SK-N-SH treated with all-trans-retinoic acid at 6 μM for 48 hours (cell line): ENCODE data around the gene HCK.

Experiments
- ATAC-seq: fragments of 200-7000 bp; cut with Tn5 transposase; 3 replicates; pipeline ENCODE4 v1.9.1; 2020; ENCODE audit warnings: mild to moderate bottlenecking, moderate library complexity
- ARNTL ChIP-seq: fragments of 450-650 bp; formaldehyde crosslinking; IDR thresholded peaks from 2 replicates; pipeline ENCODE4 v1.5.0; 2020; ENCODE audit warnings: low read depth, mild to moderate bottlenecking, moderate library complexity, borderline replicate concordance
- BACH2 ChIP-seq: fragments of 250-450 bp; sonication (Bioruptor Pico); IDR thresholded peaks from 2 replicates; pipeline ENCODE4 v1.9.0; 2021; ENCODE audit warnings: mild to moderate bottlenecking, borderline replicate concordance
- ESRRG ChIP-seq: fragments of 250-450 bp; sonication (Bioruptor Pico); IDR thresholded peaks from 2 replicates; pipeline ENCODE4 v1.6.1; 2021; ENCODE audit warnings: mild to moderate bottlenecking
- GLIS3 ChIP-seq: fragments of 250-450 bp; sonication (Bioruptor Pico); IDR thresholded peaks from 2 replicates; pipeline ENCODE4 v1.5.0; 2020; ENCODE audit warnings: mild to moderate bottlenecking, moderate library complexity
- ISL1 ChIP-seq: fragments of 250-450 bp; sonication (Bioruptor Pico); IDR thresholded peaks from 2 replicates; pipeline ENCODE4 v2.1.2; 2022; ENCODE audit warnings: mild to moderate bottlenecking, moderate library complexity
- OSR1 ChIP-seq: fragments of 250-450 bp; sonication (Bioruptor Pico); IDR thresholded peaks from 2 replicates; pipeline ENCODE4 v1.8.0; 2022; ENCODE audit warnings: moderate library complexity, mild to moderate bottlenecking, inconsistent platforms
- PPARA ChIP-seq: fragments of 250-450 bp; sonication (Bioruptor Pico); IDR thresholded peaks from 2 replicates; pipeline ENCODE4 v1.5.0; 2020; ENCODE audit warnings: mild to moderate bottlenecking, borderline replicate concordance
- RARB ChIP-seq: fragments of 250-450 bp; sonication (Bioruptor Pico); IDR thresholded peaks from 2 replicates; pipeline ENCODE4 v1.8.0; 2021; ENCODE audit warnings: mild to moderate bottlenecking, moderate library complexity
- TCF4 ChIP-seq: fragments of 250-450 bp; sonication (Bioruptor Pico); IDR thresholded peaks from 2 replicates; pipeline ENCODE4 v1.8.0; 2021; ENCODE audit warnings: mild to moderate bottlenecking, moderate library complexity, borderline replicate concordance
- TOX ChIP-seq: fragments of 250-450 bp; sonication (Bioruptor Pico); IDR thresholded peaks from 2 replicates; pipeline ENCODE4 v1.8.0; 2021; ENCODE audit warnings: mild to moderate bottlenecking, moderate library complexity, borderline replicate concordance
- ZC3H10 ChIP-seq: fragments of 250-450 bp; sonication (Bioruptor Pico); IDR thresholded peaks from 2 replicates; pipeline ENCODE4 v1.5.1; 2021; ENCODE audit warnings: mild to moderate bottlenecking, moderate library complexity
- ZFP3 ChIP-seq: fragments of 250-450 bp; sonication (Bioruptor Pico); IDR thresholded peaks from 2 replicates; pipeline ENCODE4 v1.5.0; 2020; ENCODE audit warnings: mild to moderate bottlenecking, moderate library complexity
- ZFP30 ChIP-seq: fragments of 450-650 bp; formaldehyde crosslinking; IDR thresholded peaks from 2 replicates; pipeline ENCODE4 v1.5.0; 2022; ENCODE audit warnings: mild to moderate bottlenecking, moderate library complexity
- ZNF70 ChIP-seq: fragments of 450-650 bp; formaldehyde crosslinking; IDR thresholded peaks from 2 replicates; pipeline ENCODE4 v1.5.0; 2020; ENCODE audit warnings: mild to moderate bottlenecking, moderate library complexity
- ZNF8 ChIP-seq: fragments of 450-650 bp; formaldehyde crosslinking; IDR thresholded peaks from 2 replicates; pipeline ENCODE4 v1.5.0; 2020; ENCODE audit warnings: mild to moderate bottlenecking, moderate library complexity
- TF ChIP-seq, protein P1 (sequence below): fragments of 250-450 bp; sonication (Bioruptor Pico); IDR thresholded peaks from 2 replicates; pipeline ENCODE4 v1.8.0; 2020; ENCODE audit warnings: mild to moderate bottlenecking, moderate library complexity, borderline replicate concordance
- TF ChIP-seq, protein P2 (sequence below): fragments of 250-450 bp; sonication (Bioruptor Pico); IDR thresholded peaks from 2 replicates; pipeline ENCODE4 v1.5.1; 2021; ENCODE audit warnings: mild to moderate bottlenecking, moderate library complexity
- TF ChIP-seq, protein P3 (sequence below): fragments of 250-450 bp; sonication (Bioruptor Pico); IDR thresholded peaks from 2 replicates; pipeline ENCODE4 v1.5.0; 2020; ENCODE audit warnings: mild to moderate bottlenecking, moderate library complexity
- TF ChIP-seq, protein P4 (sequence below): fragments of 250-450 bp; sonication (Bioruptor Pico); IDR thresholded peaks from 2 replicates; pipeline ENCODE4 v1.5.1; 2020; ENCODE audit warnings: low read depth, mild to moderate bottlenecking, moderate library complexity
- TF ChIP-seq, protein P5 (sequence below): fragments of 250-450 bp; sonication (Bioruptor Pico); IDR thresholded peaks from 2 replicates; pipeline ENCODE4 v1.8.0; 2021; ENCODE audit warnings: low read depth, mild to moderate bottlenecking, moderate library complexity, borderline replicate concordance

The HCK gene

DNA sequence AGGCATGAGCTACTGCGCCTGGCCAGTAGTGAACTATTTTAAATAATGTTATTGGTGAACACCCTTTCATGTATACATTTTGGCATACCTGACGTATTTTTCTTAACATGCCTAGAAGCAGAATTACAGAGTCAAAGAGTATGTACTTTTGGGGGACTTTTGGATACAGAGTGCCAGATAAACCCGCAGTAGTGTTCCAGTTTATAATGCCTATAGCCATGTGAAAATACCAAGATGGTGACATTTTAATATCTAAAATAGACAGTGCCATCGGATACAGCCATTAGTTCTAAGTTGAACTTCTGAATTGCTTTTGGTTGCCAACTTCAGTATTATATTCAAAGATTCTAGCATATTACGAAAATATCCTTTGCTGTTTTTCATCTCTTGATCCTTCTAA is 77.8 kb downstream of the HCK start:
- TF ChIP-seq TCF4 (CRISPR knock-in tag), result no peak
- ATAC-seq, result no peak

DNA sequence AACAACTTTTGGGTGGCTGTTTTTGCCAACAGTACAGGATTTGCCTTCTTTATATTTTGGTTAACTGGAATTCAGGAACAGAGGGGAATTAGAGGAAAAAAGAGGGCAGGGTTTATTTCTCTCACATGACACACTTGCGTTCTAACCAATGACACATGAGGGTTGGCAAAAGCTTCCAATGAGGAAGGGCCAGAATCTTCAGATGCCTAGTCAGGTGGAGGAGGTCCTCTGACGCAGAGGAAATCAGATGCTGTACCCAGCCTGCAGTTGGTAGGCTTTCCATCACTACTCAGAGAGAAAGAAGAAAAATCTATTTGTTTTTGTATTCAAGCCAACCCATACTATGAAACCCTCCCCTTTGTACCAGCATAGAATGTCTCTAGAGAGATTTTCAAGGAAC is 78.3 kb downstream of the HCK start:
- ATAC-seq, result no peak
- TF ChIP-seq, protein P1, sequence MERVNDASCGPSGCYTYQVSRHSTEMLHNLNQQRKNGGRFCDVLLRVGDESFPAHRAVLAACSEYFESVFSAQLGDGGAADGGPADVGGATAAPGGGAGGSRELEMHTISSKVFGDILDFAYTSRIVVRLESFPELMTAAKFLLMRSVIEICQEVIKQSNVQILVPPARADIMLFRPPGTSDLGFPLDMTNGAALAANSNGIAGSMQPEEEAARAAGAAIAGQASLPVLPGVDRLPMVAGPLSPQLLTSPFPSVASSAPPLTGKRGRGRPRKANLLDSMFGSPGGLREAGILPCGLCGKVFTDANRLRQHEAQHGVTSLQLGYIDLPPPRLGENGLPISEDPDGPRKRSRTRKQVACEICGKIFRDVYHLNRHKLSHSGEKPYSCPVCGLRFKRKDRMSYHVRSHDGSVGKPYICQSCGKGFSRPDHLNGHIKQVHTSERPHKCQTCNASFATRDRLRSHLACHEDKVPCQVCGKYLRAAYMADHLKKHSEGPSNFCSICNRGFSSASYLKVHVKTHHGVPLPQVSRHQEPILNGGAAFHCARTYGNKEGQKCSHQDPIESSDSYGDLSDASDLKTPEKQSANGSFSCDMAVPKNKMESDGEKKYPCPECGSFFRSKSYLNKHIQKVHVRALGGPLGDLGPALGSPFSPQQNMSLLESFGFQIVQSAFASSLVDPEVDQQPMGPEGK (CRISPR knock-in tag), result no peak
- TF ChIP-seq ZNF8 (CRISPR knock-in tag) (no peak), GLIS3 (no peak), PPARA (CRISPR knock-in tag) (no peak), ZFP3 (CRISPR knock-in tag) (no peak), BACH2 (CRISPR knock-in tag) (no peak), ISL1 (CRISPR knock-in tag) (no peak), ZFP30 (CRISPR knock-in tag) (no peak), RARB (CRISPR knock-in tag) (no peak), OSR1 (CRISPR knock-in tag) (no peak), ARNTL (CRISPR knock-in tag) (no peak), ZC3H10 (CRISPR knock-in tag) (no peak)
- TF ChIP-seq, protein P2, sequence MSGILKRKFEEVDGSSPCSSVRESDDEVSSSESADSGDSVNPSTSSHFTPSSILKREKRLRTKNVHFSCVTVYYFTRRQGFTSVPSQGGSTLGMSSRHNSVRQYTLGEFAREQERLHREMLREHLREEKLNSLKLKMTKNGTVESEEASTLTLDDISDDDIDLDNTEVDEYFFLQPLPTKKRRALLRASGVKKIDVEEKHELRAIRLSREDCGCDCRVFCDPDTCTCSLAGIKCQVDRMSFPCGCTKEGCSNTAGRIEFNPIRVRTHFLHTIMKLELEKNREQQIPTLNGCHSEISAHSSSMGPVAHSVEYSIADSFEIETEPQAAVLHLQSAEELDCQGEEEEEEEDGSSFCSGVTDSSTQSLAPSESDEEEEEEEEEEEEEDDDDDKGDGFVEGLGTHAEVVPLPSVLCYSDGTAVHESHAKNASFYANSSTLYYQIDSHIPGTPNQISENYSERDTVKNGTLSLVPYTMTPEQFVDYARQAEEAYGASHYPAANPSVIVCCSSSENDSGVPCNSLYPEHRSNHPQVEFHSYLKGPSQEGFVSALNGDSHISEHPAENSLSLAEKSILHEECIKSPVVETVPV (CRISPR knock-in tag), result no peak
- TF ChIP-seq, protein P3, sequence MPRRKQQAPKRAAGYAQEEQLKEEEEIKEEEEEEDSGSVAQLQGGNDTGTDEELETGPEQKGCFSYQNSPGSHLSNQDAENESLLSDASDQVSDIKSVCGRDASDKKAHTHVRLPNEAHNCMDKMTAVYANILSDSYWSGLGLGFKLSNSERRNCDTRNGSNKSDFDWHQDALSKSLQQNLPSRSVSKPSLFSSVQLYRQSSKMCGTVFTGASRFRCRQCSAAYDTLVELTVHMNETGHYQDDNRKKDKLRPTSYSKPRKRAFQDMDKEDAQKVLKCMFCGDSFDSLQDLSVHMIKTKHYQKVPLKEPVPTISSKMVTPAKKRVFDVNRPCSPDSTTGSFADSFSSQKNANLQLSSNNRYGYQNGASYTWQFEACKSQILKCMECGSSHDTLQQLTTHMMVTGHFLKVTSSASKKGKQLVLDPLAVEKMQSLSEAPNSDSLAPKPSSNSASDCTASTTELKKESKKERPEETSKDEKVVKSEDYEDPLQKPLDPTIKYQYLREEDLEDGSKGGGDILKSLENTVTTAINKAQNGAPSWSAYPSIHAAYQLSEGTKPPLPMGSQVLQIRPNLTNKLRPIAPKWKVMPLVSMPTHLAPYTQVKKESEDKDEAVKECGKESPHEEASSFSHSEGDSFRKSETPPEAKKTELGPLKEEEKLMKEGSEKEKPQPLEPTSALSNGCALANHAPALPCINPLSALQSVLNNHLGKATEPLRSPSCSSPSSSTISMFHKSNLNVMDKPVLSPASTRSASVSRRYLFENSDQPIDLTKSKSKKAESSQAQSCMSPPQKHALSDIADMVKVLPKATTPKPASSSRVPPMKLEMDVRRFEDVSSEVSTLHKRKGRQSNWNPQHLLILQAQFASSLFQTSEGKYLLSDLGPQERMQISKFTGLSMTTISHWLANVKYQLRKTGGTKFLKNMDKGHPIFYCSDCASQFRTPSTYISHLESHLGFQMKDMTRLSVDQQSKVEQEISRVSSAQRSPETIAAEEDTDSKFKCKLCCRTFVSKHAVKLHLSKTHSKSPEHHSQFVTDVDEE, result no peak
- TF ChIP-seq, protein P4, sequence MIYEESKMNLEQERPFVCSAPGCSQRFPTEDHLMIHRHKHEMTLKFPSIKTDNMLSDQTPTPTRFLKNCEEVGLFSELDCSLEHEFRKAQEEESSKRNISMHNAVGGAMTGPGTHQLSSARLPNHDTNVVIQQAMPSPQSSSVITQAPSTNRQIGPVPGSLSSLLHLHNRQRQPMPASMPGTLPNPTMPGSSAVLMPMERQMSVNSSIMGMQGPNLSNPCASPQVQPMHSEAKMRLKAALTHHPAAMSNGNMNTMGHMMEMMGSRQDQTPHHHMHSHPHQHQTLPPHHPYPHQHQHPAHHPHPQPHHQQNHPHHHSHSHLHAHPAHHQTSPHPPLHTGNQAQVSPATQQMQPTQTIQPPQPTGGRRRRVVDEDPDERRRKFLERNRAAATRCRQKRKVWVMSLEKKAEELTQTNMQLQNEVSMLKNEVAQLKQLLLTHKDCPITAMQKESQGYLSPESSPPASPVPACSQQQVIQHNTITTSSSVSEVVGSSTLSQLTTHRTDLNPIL, result no peak
- TF ChIP-seq, protein P5, sequence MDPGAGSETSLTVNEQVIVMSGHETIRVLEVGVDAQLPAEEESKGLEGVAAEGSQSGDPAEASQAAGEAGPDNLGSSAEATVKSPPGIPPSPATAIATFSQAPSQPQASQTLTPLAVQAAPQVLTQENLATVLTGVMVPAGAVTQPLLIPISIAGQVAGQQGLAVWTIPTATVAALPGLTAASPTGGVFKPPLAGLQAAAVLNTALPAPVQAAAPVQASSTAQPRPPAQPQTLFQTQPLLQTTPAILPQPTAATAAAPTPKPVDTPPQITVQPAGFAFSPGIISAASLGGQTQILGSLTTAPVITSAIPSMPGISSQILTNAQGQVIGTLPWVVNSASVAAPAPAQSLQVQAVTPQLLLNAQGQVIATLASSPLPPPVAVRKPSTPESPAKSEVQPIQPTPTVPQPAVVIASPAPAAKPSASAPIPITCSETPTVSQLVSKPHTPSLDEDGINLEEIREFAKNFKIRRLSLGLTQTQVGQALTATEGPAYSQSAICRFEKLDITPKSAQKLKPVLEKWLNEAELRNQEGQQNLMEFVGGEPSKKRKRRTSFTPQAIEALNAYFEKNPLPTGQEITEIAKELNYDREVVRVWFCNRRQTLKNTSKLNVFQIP, result no peak

DNA sequence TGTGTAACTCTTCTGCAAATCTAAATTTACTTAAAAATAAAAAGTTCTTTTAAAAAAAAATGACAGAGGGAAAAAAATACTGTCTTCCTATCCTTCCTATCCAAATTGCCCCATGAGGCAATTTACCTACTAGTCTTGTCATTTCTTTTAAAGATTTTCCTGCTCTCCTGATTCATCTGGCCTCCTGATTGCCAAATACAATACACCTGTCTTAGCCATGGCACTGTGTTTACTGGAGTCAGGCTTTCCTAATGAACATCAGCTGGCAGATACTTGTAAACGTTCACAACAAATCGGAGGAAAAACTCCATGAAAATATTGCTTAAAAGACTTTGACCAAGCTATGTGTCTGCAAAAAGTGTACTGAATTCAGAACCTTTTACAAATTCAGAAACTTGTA is 78.9 kb downstream of the HCK start:
- TF ChIP-seq TOX (CRISPR knock-in tag), result no peak
- TF ChIP-seq GLIS3, result no peak
- no peak for TF ChIP-seq RARB (CRISPR knock-in tag)
- no peak for TF ChIP-seq PPARA (CRISPR knock-in tag)
- TF ChIP-seq ESRRG (CRISPR knock-in tag), result no peak
- no peak for TF ChIP-seq OSR1 (CRISPR knock-in tag)
- no peak for TF ChIP-seq TCF4 (CRISPR knock-in tag)
- no peak for TF ChIP-seq ZNF70 (CRISPR knock-in tag)
- no peak for TF ChIP-seq ARNTL (CRISPR knock-in tag)
- TF ChIP-seq ZFP3 (CRISPR knock-in tag), result no peak
- TF ChIP-seq, all 23 proteins: peak for 0
- ATAC-seq, result no peak
